Keratinocyte (primary cell): ENCODE results near the gene RBM3. TPM values are rescaled to one million over a fixed set of nuclear protein-coding genes. Genes with fewer than 3 reads are reported as not detected.

Experiments
- DNase-seq: peaks from one replicate; pipeline ENCODE4 v3.0.0-alpha.2; 2011; ENCODE audit warnings: low read depth, missing footprints, low spot score
- FAIRE-seq: peaks from 2 replicates; lab custom pipeline; 2011; peaks lifted over from hg19 to GRCh38; lab: Jason Lieb, UNC
- H2AFZ ChIP-seq: 2 replicates; pipeline ENCODE4 v1.6.0; 2012; ENCODE audit warnings: low read length, control low read depth, inconsistent platforms; ENCODE audit not compliant: control insufficient read depth
- H3K27ac ChIP-seq: 2 replicates; pipeline ENCODE4 v1.5.1; 2011; ENCODE audit warnings: low read length; ENCODE audit not compliant: control insufficient read depth, insufficient read depth
- H3K27me3 ChIP-seq: 3 replicates; pipeline ENCODE4 v1.6.0; 2011; ENCODE audit warnings: low read length; ENCODE audit not compliant: control insufficient read depth, insufficient read depth; ENCODE audit errors: extremely low read depth
- H3K36me3 ChIP-seq, 2 experiments: 2 replicates in 1 of 2; 3 replicates in 1 of 2; pipeline ENCODE4 v1.5.1; 2011; ENCODE audit warnings: low read length in 2 of 2, mild to moderate bottlenecking in 1 of 2; ENCODE audit not compliant: control insufficient read depth in 2 of 2, insufficient read depth in 2 of 2; ENCODE audit errors: extremely low read depth in 1 of 2
- H3K4me1 ChIP-seq: 3 replicates; pipeline ENCODE4 v1.5.1; 2011; ENCODE audit warnings: low read length; ENCODE audit not compliant: control insufficient read depth, insufficient read depth; ENCODE audit errors: extremely low read depth
- H3K4me2 ChIP-seq: 3 replicates; pipeline ENCODE4 v1.6.0; 2011; ENCODE audit warnings: low read depth, low read length; ENCODE audit not compliant: control insufficient read depth, insufficient read depth; ENCODE audit errors: extremely low read depth
- H3K4me3 ChIP-seq, 3 experiments: fragments of 200-600 bp in 1 of 3; sonication (generic) in 1 of 3; 2 replicates in 2 of 3; 3 replicates in 1 of 3; pipeline ENCODE4 v1.5.1; 2011 to 2016; ENCODE audit warnings: low read length in 3 of 3, mild to moderate bottlenecking in 3 of 3, control low read depth in 2 of 3, inconsistent platforms in 1 of 3, low read depth in 1 of 3, mixed read lengths in 1 of 3, mixed run types in 1 of 3, moderate library complexity in 1 of 3; ENCODE audit not compliant: control insufficient read depth in 2 of 3, insufficient read depth in 2 of 3; ENCODE audit errors: extremely low read depth in 1 of 3
- H3K79me2 ChIP-seq: 2 replicates; pipeline ENCODE4 v1.6.0; 2012; ENCODE audit warnings: low read length; ENCODE audit not compliant: control insufficient read depth, insufficient read depth
- H3K9ac ChIP-seq: 3 replicates; pipeline ENCODE4 v1.6.0; 2011; ENCODE audit warnings: low read length; ENCODE audit not compliant: control insufficient read depth, insufficient read depth; ENCODE audit errors: extremely low read depth
- H3K9me1 ChIP-seq: 3 replicates; pipeline ENCODE4 v1.6.0; 2011; ENCODE audit warnings: low read length; ENCODE audit not compliant: control insufficient read depth, insufficient read depth; ENCODE audit errors: extremely low read depth
- H3K9me3 ChIP-seq: 2 replicates; pipeline ENCODE4 v1.5.1; 2012; ENCODE audit warnings: low read depth, low read length; ENCODE audit not compliant: control insufficient read depth
- H4K20me1 ChIP-seq: 3 replicates; pipeline ENCODE4 v1.6.0; 2011; ENCODE audit warnings: low read length; ENCODE audit not compliant: control insufficient read depth, insufficient read depth; ENCODE audit errors: extremely low read depth
- EZH2 ChIP-seq: IDR thresholded peaks from one replicate; pipeline ENCODE4 v1.6.1; 2012; ENCODE audit warnings: inconsistent platforms, mild to moderate bottlenecking, low read length, moderate library complexity
- dilution Hi-C: fragments of 300-500 bp; cut with MboI; formaldehyde crosslinking; loops from one replicate; pipeline ENCODE4 v1.7.0; 2020; ENCODE audit warnings: low sequenced_read_pairs; ENCODE audit not compliant: extremely low pct_ligation_motif_present
- polyA plus RNA-seq, 5 experiments: library from polyadenylated mRNA; depleted of rRNA in 3 of 5; stranded (reverse) in 3 of 5; stranded (forward) in 1 of 5; unstranded in 1 of 5; fragments of >200 nt; gene quantifications; 1 replicate in 1 of 5; 2 replicates in 3 of 5; 3 replicates in 1 of 5; pipeline versions ENCODE4 v1.2.1 to v1.2.3, GENCODE V29; 2011 to 2012; ENCODE audit warnings: missing spikeins in 2 of 5, low read depth in 1 of 5, low replicate concordance in 1 of 5
- TF ChIP-seq, protein P1 (sequence below), 3 experiments: IDR thresholded peaks in 1 of 3; conservative IDR thresholded peaks in 1 of 3; optimal IDR thresholded peaks in 1 of 3; 2 replicates in 2 of 3; 3 replicates in 1 of 3; pipeline versions ENCODE3 to v1.5.1; 2011; ENCODE audit warnings: low read length in 3 of 3, mild to moderate bottlenecking in 3 of 3, moderate library complexity in 2 of 3, control low read depth in 1 of 3, inconsistent platforms in 1 of 3; ENCODE audit not compliant: insufficient read depth in 2 of 3; ENCODE audit errors: extremely low read depth in 1 of 3

The RBM3 gene
- polyA plus RNA-seq, 1 donor (not counting 4 experiments of a cell fraction or from before 2014, with no cell fraction given) = 327 TPM

DNA sequence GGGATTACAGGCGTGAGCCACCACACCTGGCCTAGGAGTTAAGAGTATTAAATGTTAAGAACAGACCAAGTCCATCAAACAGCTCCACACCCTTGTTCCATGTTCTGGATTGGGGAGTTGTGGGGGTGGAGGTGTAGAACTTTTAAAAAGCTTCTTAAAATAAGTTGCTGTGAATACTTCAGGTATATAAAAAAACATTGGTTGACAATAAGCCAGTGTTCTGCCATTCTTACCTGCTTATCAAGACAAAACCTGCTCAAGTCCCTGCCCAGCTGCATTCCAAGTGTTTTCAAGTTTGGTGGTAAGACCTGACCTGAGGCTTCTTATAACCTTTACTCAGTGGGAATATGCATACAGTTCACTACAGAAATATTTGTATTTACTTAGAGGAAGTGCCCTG, 6.4 kb downstream of the RBM3 start:
- Histone ChIP-seq H3K4me3 (no peak overlapping the region), H3K27ac (no peak overlapping the region), H3K9me1 (no peaks in the 10 kb centered on the region), H3K4me1 (peaks cover 25% of the 10 kb centered on the region), H3K9ac (no peak overlapping the region), H3K4me2 (no peak overlapping the region), H2AFZ (no peak overlapping the region), H3K9me3 (no peaks in the 10 kb centered on the region), H3K36me3 (peaks cover 5 to 13% of the 10 kb centered on the region in 2 experiments), H4K20me1 (no peaks in the 10 kb centered on the region), H3K79me2 (peaks cover 10% of the 10 kb centered on the region), H3K27me3 (no peaks in the 10 kb centered on the region)
- TF ChIP-seq EZH2 = no peak
- TF ChIP-seq, protein P1, sequence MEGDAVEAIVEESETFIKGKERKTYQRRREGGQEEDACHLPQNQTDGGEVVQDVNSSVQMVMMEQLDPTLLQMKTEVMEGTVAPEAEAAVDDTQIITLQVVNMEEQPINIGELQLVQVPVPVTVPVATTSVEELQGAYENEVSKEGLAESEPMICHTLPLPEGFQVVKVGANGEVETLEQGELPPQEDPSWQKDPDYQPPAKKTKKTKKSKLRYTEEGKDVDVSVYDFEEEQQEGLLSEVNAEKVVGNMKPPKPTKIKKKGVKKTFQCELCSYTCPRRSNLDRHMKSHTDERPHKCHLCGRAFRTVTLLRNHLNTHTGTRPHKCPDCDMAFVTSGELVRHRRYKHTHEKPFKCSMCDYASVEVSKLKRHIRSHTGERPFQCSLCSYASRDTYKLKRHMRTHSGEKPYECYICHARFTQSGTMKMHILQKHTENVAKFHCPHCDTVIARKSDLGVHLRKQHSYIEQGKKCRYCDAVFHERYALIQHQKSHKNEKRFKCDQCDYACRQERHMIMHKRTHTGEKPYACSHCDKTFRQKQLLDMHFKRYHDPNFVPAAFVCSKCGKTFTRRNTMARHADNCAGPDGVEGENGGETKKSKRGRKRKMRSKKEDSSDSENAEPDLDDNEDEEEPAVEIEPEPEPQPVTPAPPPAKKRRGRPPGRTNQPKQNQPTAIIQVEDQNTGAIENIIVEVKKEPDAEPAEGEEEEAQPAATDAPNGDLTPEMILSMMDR (optimal IDR thresholded peaks at IDR 0.05 in 1 of 3, IDR thresholded peaks at IDR 0.05 in 1 of 3, conservative IDR thresholded peaks at IDR 0.05 in 1 of 3; ENCODE audit: extremely low read depth in 1 of 3, insufficient read depth in 2 of 3, low read length in 3 of 3) = no peak
- dilution Hi-C loops = no loop called here
- FAIRE-seq (no peak), DNase-seq (no peak)

DNA sequence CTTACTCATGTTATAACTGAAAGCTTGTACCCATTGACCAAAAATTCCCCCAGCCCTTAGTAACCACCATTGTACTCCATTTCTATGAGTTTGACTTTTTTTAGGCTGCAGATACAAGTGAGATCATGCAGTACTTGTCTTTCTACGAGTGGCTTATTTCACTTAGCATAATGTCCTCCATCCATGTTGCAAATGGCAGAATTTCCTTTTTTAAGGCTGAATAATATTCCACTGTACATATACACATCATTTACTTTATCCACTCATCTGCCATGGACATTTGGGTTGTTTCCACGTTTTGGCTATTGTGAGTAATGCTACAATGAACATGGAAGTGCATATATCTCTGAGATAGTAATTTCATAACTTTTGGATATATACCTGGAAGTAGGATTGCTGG, 10.4 kb downstream of the RBM3 start:
- no peak for FAIRE-seq
- peaks cover 7% of the 10 kb centered on the region for H3K4me1 ChIP-seq
- dilution Hi-C loops = no loop called here
- no peaks in the 10 kb centered on the region for H4K20me1 ChIP-seq
- H3K4me3 ChIP-seq = no peak overlapping the region
- no peaks in the 10 kb centered on the region for H3K36me3 ChIP-seq
- no peak overlapping the region for H2AFZ ChIP-seq
- DNase-seq = no peak
- H3K79me2 ChIP-seq = no peaks in the 10 kb centered on the region
- no peaks in the 10 kb centered on the region for H3K9me3 ChIP-seq
- no peak overlapping the region for H3K4me2 ChIP-seq
- H3K27ac ChIP-seq = no peak overlapping the region
- TF ChIP-seq, protein P1 (optimal IDR thresholded peaks at IDR 0.05 in 1 of 3, IDR thresholded peaks at IDR 0.05 in 1 of 3, conservative IDR thresholded peaks at IDR 0.05 in 1 of 3; ENCODE audit: extremely low read depth in 1 of 3, insufficient read depth in 2 of 3, low read length in 3 of 3) = no peak
- no peak for TF ChIP-seq EZH2
- H3K27me3 ChIP-seq = no peaks in the 10 kb centered on the region
- no peaks in the 10 kb centered on the region for H3K9me1 ChIP-seq
- no peak overlapping the region for H3K9ac ChIP-seq
